Memory B cell (primary cell): Measurements from ENCODE around the gene AKAP10.
"Not testable (repeated sequence)": the region's sequence is repeated elsewhere in the genome, so short reads cannot be mapped to it uniquely, and the experiment has no call there.

Source experiments
- ATAC-seq: fragments of 150-1000 bp; cut with Tn5 transposase; 2 replicates; pipeline ENCODE4 v1.10.0; 2021; ENCODE audit warnings: low read depth, mild to moderate bottlenecking, moderate library complexity
- DNase-seq, 2 donors: peaks; one replicate each; pipeline ENCODE4 v3.0.0; 2022; ENCODE audit warnings: low spot score in 2 of 2
- H3K27ac Mint-ChIP-seq: one replicate; pipeline ENCODE4 v1.8.0; 2022; ENCODE audit warnings: mild to moderate bottlenecking, moderate library complexity, mixed read lengths
- H3K27me3 Mint-ChIP-seq: one replicate; pipeline ENCODE4 v1.8.0; 2022; ENCODE audit warnings: mixed read lengths
- H3K36me3 Mint-ChIP-seq: one replicate; pipeline ENCODE4 v1.8.0; 2022; ENCODE audit warnings: mild to moderate bottlenecking, mixed read lengths
- H3K4me1 Mint-ChIP-seq: one replicate; pipeline ENCODE4 v1.8.0; 2022; ENCODE audit warnings: mixed read lengths
- H3K4me3 Mint-ChIP-seq: one replicate; pipeline ENCODE4 v1.8.0; 2022; ENCODE audit warnings: mild to moderate bottlenecking, moderate library complexity, mixed read lengths
- H3K9me3 Mint-ChIP-seq: one replicate; pipeline ENCODE4 v1.8.0; 2022; ENCODE audit warnings: mixed read lengths

Gene AKAP10

GRCh38 chr17:19992803-19993713 lies 15.4 kb upstream of the AKAP10 start:
- Mint-ChIP-seq H3K36me3 (no peaks in the 10 kb centered on the region), H3K9me3 (no peaks in the 10 kb centered on the region), H3K4me1 (peaks cover 3% of the 10 kb centered on the region), H3K27me3 (peaks cover 14% of the 10 kb centered on the region), H3K4me3 (peak overlapping the region; percentile 19), H3K27ac (no peak overlapping the region)
- peak; percentile 98 for ATAC-seq
- peak; percentile 54 to 70 for DNase-seq

DNA sequence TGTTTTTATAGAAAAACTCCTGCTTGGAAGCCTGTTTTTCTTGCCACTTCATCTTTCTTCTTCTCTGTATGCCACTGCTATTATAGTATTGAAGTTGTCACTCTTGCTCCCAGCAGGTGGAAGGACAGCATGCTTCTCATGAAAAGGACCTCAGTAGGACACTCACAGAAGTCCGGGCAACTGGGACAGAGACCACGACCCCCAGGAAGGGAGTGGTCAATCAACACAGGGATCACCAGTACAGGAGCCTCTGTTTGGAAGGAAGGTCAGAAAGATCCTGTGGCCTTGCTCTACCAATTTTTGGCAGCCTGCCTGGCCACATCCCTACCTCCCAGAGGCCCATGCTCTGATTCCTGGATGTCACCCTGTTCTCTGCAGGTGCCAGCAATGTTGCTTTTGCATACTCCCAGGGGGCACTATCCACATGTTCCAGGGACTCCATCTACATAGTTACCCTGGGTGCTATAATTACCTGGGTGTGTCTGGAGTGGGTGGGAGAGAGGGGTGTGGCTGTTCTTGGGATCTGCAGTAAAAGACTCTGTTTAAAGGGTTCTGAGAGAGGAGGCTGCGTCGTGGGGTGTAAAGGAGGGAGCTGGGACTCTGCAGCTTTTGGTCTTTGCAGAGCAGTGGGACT lies 13.7 kb upstream of the AKAP10 start:
- Mint-ChIP-seq H3K4me1 (peaks cover 3% of the 10 kb centered on the region), H3K27ac (no peak overlapping the region), H3K9me3 (no peaks in the 10 kb centered on the region)

DNA sequence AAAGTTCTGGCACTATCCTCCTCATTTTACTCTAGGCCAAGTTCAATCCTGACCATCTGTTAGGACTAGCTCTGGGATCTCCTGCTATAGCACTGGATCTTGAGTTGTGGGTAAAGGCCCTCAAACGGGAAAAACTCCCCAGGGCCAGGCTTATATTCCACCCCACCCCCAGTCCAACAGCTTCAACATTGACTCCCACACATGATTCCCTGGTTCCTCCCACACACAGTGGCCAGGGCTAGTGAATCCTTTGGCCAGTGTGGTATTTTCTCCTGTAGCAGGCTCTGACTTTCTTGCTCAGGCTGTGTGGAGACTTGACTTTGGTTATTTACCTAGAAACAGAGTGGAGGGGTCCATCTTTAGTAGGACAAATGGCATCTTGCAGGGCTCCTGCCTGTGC lies 10.3 kb upstream of the AKAP10 start:
- no peak overlapping the region for H3K4me3 Mint-ChIP-seq
- no peaks in the 10 kb centered on the region for H3K36me3 Mint-ChIP-seq
- no peak overlapping the region for H3K27ac Mint-ChIP-seq
- DNase-seq (no peak), ATAC-seq (no peak)
- peaks cover 6% of the 10 kb centered on the region for H3K27me3 Mint-ChIP-seq
- H3K9me3 Mint-ChIP-seq: no peaks in the 10 kb centered on the region
- H3K4me1 Mint-ChIP-seq: no peaks in the 10 kb centered on the region

More for the DNA sequence above, 13.7 kb upstream of the AKAP10 start:
- Mint-ChIP-seq H3K4me3 (no peak overlapping the region), H3K36me3 (no peaks in the 10 kb centered on the region), H3K27me3 (peaks cover 9% of the 10 kb centered on the region)
- no peak for ATAC-seq
- DNase-seq: no peak

GRCh38 chr17:19986941-19987861 lies 9.6 kb upstream of the AKAP10 start:
- H3K4me1 Mint-ChIP-seq: no peaks in the 10 kb centered on the region
- DNase-seq (no peak), ATAC-seq (no peak)
- H3K27me3 Mint-ChIP-seq: peaks cover 3% of the 10 kb centered on the region
- no peaks in the 10 kb centered on the region for H3K9me3 Mint-ChIP-seq
- no peaks in the 10 kb centered on the region for H3K36me3 Mint-ChIP-seq
- H3K27ac Mint-ChIP-seq: no peak overlapping the region
- no peak overlapping the region for H3K4me3 Mint-ChIP-seq

- no peak overlapping the region for H3K4me3 Mint-ChIP-seq
- H3K4me1 Mint-ChIP-seq: peaks cover 17% of the 10 kb centered on the region
- no peak overlapping the region for H3K27ac Mint-ChIP-seq
- H3K9me3 Mint-ChIP-seq: no peaks in the 10 kb centered on the region
- no peak for DNase-seq
- no peaks in the 10 kb centered on the region for H3K27me3 Mint-ChIP-seq
- no peak for ATAC-seq
- peaks cover 4% of the 10 kb centered on the region for H3K36me3 Mint-ChIP-seq
Measured at GRCh38 chr17:19979917-19980770, 2.5 kb upstream of the AKAP10 start.

GRCh38 chr17:19978805-19979211 lies 1.2 kb upstream of the AKAP10 start:
- Mint-ChIP-seq H3K27ac (peak overlapping the region; percentile 90), H3K36me3 (peaks cover 6% of the 10 kb centered on the region), H3K9me3 (no peaks in the 10 kb centered on the region), H3K4me1 (peaks cover 17% of the 10 kb centered on the region), H3K4me3 (peak overlapping the region; percentile 91), H3K27me3 (no peaks in the 10 kb centered on the region)
- DNase-seq (no peak), ATAC-seq (no peak)

GRCh38 chr17:19978209-19978802 lies 678 bp upstream of the AKAP10 start:
- no peak for DNase-seq
- ATAC-seq: peak; percentile 52
- peaks cover 20% of the 10 kb centered on the region for H3K4me1 Mint-ChIP-seq

GRCh38 chr17:19975601-19976000 lies 2.0 kb downstream of the AKAP10 start:
- DNase-seq (no peak), ATAC-seq (no peak)
- Mint-ChIP-seq H3K4me3 (peak overlapping the region; percentile 8), H3K9me3 (no peaks in the 10 kb centered on the region), H3K27me3 (no peaks in the 10 kb centered on the region), H3K4me1 (peaks cover 23% of the 10 kb centered on the region), H3K36me3 (peaks cover 18% of the 10 kb centered on the region), H3K27ac (peak overlapping the region; percentile 0)

More at GRCh38 chr17:19978209-19978802, 678 bp upstream of the AKAP10 start:
- H3K4me3 Mint-ChIP-seq: peak overlapping the region; percentile 91
- H3K27me3 Mint-ChIP-seq: no peaks in the 10 kb centered on the region
- H3K36me3 Mint-ChIP-seq: peaks cover 8% of the 10 kb centered on the region
- H3K9me3 Mint-ChIP-seq: no peaks in the 10 kb centered on the region
- H3K27ac Mint-ChIP-seq: peak overlapping the region; percentile 90

DNA sequence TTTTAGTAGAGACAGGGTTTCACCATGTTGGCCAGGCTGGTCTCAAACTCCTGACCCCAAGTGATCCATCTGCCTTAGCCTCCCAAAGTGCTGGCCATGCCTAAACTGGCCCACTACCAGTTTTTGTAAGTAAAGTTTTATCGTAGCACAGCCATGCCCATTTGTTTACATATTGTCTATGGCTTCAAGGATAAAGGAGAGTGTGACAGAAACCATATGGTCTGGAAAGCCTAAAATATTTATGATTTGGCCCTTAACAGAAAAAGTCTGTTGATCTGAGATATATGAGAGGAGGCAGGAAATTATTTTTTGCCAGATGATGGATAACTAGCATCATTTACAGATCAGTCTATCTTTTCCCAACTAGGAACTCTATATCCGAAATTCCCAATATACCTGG lies 4.5 kb downstream of the AKAP10 start:
- ATAC-seq: no peak
- peaks cover 29% of the 10 kb centered on the region for H3K36me3 Mint-ChIP-seq
- no peak overlapping the region for H3K4me3 Mint-ChIP-seq
- no peaks in the 10 kb centered on the region for H3K9me3 Mint-ChIP-seq
- H3K4me1 Mint-ChIP-seq: peaks cover 21% of the 10 kb centered on the region
- no peaks in the 10 kb centered on the region for H3K27me3 Mint-ChIP-seq
- no peak for DNase-seq
- peak overlapping the region; percentile 49 for H3K27ac Mint-ChIP-seq

DNA sequence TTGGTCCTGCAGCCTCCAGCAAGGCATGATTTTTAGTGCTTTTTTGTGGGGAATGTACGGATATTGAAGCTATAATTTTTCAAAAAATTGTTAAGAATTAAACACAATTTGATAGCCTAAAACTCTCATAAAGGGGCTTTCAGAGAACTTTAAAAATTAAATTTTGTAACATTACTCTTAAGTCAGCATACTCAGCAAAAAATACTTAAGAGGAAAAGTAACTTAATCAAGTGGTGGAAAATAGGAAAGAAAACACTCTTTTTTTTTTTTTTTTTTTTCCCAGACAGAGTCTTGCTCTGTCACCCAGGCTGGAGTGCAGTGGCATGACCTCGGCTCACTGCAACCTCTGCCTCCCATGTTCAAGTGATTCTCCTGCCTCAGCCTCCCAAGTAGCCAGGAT lies 14.7 kb downstream of the AKAP10 start:
- H3K4me3 Mint-ChIP-seq, H3K9me3 Mint-ChIP-seq, H3K27ac Mint-ChIP-seq, ATAC-seq, H3K27me3 Mint-ChIP-seq, DNase-seq: not testable (repeated sequence)
- Mint-ChIP-seq H3K36me3 (peaks cover 21% of the 10 kb centered on the region), H3K4me1 (peaks cover 16% of the 10 kb centered on the region)

- Mint-ChIP-seq H3K36me3 (peaks cover 27% of the 10 kb centered on the region), H3K27ac (no peak overlapping the region)
- DNase-seq: no peak
Measured at GRCh38 chr17:19958023-19958422, 19.6 kb downstream of the AKAP10 start.

GRCh38 chr17:19955099-19955498 lies 22.5 kb downstream of the AKAP10 start:
- Mint-ChIP-seq H3K4me3 (no peak overlapping the region), H3K4me1 (peaks cover 14% of the 10 kb centered on the region)
- DNase-seq: no peak

More at GRCh38 chr17:19958023-19958422, 19.6 kb downstream of the AKAP10 start:
- H3K9me3 Mint-ChIP-seq: no peaks in the 10 kb centered on the region
- ATAC-seq: no peak
- no peak overlapping the region for H3K4me3 Mint-ChIP-seq
- H3K27me3 Mint-ChIP-seq: no peaks in the 10 kb centered on the region
- peaks cover 15% of the 10 kb centered on the region for H3K4me1 Mint-ChIP-seq

GRCh38 chr17:19951411-19951810 lies 26.2 kb downstream of the AKAP10 start:
- peaks cover 27% of the 10 kb centered on the region for H3K36me3 Mint-ChIP-seq
- H3K9me3 Mint-ChIP-seq, DNase-seq, H3K27ac Mint-ChIP-seq, H3K27me3 Mint-ChIP-seq, ATAC-seq: not testable (repeated sequence)
- peaks cover 22% of the 10 kb centered on the region for H3K4me1 Mint-ChIP-seq
- H3K4me3 Mint-ChIP-seq: peak overlapping the region; percentile 29

More at GRCh38 chr17:19955099-19955498, 22.5 kb downstream of the AKAP10 start:
- ATAC-seq: no peak
- Mint-ChIP-seq H3K9me3 (no peaks in the 10 kb centered on the region), H3K27me3 (no peaks in the 10 kb centered on the region), H3K27ac (no peak overlapping the region), H3K36me3 (peaks cover 26% of the 10 kb centered on the region)
